OCI-LY1 (cell line): ENCODE results near the gene PIP4K2C.

ENCODE experiments used
- H2AFZ ChIP-seq: fragments of 200-600 bp; sonication (generic), shearing (Covaris generic); 2 replicates; pipeline ENCODE4 v1.6.0; 2014; ENCODE audit warnings: antibody characterized with exemption, mild to moderate bottlenecking, low read length
- H3F3A ChIP-seq: fragments of 200-600 bp; sonication (generic), shearing (Covaris generic); 2 replicates; pipeline ENCODE4 v1.6.0; 2014; ENCODE audit warnings: mild to moderate bottlenecking, antibody characterized with exemption, low read length, moderate library complexity; ENCODE audit not compliant: insufficient read depth
- H3K27ac ChIP-seq: fragments of 200-600 bp; sonication (generic); 2 replicates; pipeline ENCODE4 v1.5.1; 2014; ENCODE audit warnings: low read length, mixed run types, mild to moderate bottlenecking, low read depth; ENCODE audit not compliant: poor library complexity, severe bottlenecking
- H3K27me3 ChIP-seq: fragments of 200-600 bp; sonication (generic); 2 replicates; pipeline ENCODE4 v1.6.0; 2014; ENCODE audit warnings: antibody characterized with exemption, mild to moderate bottlenecking, low read length, moderate library complexity; ENCODE audit not compliant: insufficient read depth
- H3K36me3 ChIP-seq: fragments of 200-600 bp; sonication (generic); 2 replicates; pipeline ENCODE4 v1.6.1; 2014; ENCODE audit warnings: mild to moderate bottlenecking, antibody characterized with exemption, low read length, moderate library complexity, mixed read lengths; ENCODE audit not compliant: insufficient read depth
- H3K4me1 ChIP-seq: fragments of 200-600 bp; sonication (generic); 2 replicates; pipeline ENCODE4 v1.5.1; 2014; ENCODE audit warnings: mild to moderate bottlenecking, low read length, moderate library complexity; ENCODE audit not compliant: insufficient read depth, severe bottlenecking
- H3K4me2 ChIP-seq: fragments of 200-600 bp; sonication (generic), shearing (Covaris generic); 2 replicates; pipeline ENCODE4 v1.6.1; 2014; ENCODE audit warnings: low read length
- H3K4me3 ChIP-seq: fragments of 200-600 bp; sonication (generic); 2 replicates; pipeline ENCODE4 v1.5.1; 2014; ENCODE audit warnings: low read length, low read depth, mild to moderate bottlenecking, mixed read lengths; ENCODE audit not compliant: poor library complexity, severe bottlenecking
- H3K79me2 ChIP-seq: fragments of 200-600 bp; shearing (Covaris generic); 2 replicates; pipeline ENCODE4 v1.6.1; 2016; ENCODE audit warnings: mixed run types, low read length, mixed read lengths; ENCODE audit not compliant: insufficient read depth
- H3K9ac ChIP-seq: fragments of 200-600 bp; sonication (generic), shearing (Covaris generic); 2 replicates; pipeline ENCODE4 v1.6.1; 2014; ENCODE audit warnings: mild to moderate bottlenecking, low read length, mixed read lengths
- H3K9me2 ChIP-seq: fragments of 200-600 bp; sonication (generic), shearing (Covaris generic); 2 replicates; pipeline ENCODE4 v1.6.1; 2014; ENCODE audit warnings: low read depth, mild to moderate bottlenecking, low read length, mixed read lengths
- H3K9me3 ChIP-seq: fragments of 200-600 bp; shearing (Covaris generic); 2 replicates; pipeline ENCODE4 v1.6.1; 2014; ENCODE audit warnings: low read length, mixed read lengths
- H4K20me1 ChIP-seq: fragments of 200-600 bp; sonication (generic), shearing (Covaris generic); 2 replicates; pipeline ENCODE4 v1.6.0; 2016; ENCODE audit warnings: mild to moderate bottlenecking, low read length; ENCODE audit not compliant: insufficient read depth
- EZH2 ChIP-seq: fragments of 200-600 bp; sonication (generic), shearing (Covaris generic); IDR thresholded peaks from 2 replicates; pipeline ENCODE4 v1.8.0; 2017; ENCODE audit warnings: borderline replicate concordance, mixed run types, mild to moderate bottlenecking, antibody characterized with exemption, low read length, moderate library complexity, mixed read lengths
- TF ChIP-seq, protein P1 (sequence below): fragments of 200-600 bp; sonication (generic), shearing (Covaris generic); IDR thresholded peaks from 2 replicates; pipeline ENCODE4 v1.5.1; 2017; ENCODE audit warnings: mild to moderate bottlenecking, antibody characterized with exemption, low read length, moderate library complexity, mixed read lengths

The PIP4K2C gene

DNA sequence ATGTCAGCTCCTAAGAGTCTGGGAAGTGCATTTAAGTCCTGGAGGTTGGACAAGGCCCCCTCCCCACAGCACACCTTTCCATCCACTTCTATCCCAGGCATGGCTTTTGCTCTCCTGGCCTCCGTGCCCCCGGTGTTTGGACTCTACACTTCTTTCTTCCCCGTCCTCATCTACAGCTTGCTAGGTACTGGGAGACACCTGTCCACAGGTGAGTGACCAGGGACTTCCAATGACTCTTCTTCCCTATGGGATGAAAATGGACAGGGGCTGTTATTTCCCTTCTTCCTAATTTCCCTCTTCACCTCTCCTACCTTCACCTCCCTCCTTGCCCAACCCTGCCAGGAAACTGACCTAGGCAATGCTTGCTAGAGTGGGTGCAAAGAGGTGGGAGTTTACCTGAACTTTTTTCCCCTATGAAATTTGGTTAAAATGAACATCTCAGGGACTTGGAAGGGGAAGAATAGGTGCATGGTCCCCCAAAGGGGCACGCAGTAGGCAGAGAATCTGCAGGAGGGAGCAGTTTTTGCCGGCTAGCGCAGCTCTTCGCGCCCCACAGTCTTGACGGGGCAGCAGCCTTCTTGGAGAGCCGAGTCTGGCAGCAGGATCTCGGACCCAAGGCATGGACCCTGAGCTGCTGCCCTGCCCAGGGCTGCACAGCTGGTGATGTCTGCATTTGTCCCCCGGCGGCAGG is 29.4 kb downstream of the PIP4K2C start:
- H3F3A ChIP-seq = no peaks in the 10 kb centered on the region
- no peaks in the 10 kb centered on the region for H3K9me2 ChIP-seq
- no peak overlapping the region for H3K27ac ChIP-seq
- H3K9me3 ChIP-seq = no peaks in the 10 kb centered on the region
- H3K79me2 ChIP-seq = no peaks in the 10 kb centered on the region
- H3K4me3 ChIP-seq = no peak overlapping the region
- peaks cover 9% of the 10 kb centered on the region for H3K4me1 ChIP-seq
- no peak overlapping the region for H3K9ac ChIP-seq
- no peak for TF ChIP-seq EZH2
- TF ChIP-seq, protein P1, sequence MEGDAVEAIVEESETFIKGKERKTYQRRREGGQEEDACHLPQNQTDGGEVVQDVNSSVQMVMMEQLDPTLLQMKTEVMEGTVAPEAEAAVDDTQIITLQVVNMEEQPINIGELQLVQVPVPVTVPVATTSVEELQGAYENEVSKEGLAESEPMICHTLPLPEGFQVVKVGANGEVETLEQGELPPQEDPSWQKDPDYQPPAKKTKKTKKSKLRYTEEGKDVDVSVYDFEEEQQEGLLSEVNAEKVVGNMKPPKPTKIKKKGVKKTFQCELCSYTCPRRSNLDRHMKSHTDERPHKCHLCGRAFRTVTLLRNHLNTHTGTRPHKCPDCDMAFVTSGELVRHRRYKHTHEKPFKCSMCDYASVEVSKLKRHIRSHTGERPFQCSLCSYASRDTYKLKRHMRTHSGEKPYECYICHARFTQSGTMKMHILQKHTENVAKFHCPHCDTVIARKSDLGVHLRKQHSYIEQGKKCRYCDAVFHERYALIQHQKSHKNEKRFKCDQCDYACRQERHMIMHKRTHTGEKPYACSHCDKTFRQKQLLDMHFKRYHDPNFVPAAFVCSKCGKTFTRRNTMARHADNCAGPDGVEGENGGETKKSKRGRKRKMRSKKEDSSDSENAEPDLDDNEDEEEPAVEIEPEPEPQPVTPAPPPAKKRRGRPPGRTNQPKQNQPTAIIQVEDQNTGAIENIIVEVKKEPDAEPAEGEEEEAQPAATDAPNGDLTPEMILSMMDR = no peak
- no peak overlapping the region for H3K4me2 ChIP-seq
- H3K36me3 ChIP-seq = no peaks in the 10 kb centered on the region
- no peaks in the 10 kb centered on the region for H4K20me1 ChIP-seq
- peaks cover 6% of the 10 kb centered on the region for H3K27me3 ChIP-seq
- H2AFZ ChIP-seq = no peak overlapping the region

DNA sequence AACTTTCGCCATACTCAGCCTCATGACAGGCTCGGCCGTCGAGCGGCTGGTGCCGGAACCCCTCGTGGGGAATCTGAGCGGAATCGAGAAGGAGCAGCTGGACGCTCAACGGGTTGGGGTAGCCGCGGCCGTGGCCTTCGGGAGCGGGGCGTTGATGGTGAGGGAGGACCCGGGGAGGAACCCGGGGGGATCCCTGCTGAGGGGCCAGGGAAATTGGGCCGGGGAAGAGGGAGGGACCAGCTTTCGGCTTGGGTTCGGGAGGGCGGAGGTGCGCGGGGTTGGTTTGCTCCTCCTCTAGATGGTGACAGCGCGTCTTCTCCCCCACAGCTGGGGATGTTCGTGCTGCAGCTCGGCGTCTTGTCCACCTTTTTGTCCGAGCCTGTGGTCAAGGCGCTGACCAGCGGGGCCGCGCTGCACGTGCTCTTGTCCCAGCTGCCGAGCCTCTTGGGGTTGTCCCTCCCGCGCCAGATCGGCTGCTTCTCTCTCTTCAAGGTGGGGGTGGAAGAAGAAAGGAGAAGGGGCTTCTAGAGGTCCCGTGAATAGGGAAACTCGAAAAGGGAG is 30.0 kb downstream of the PIP4K2C start:
- no peaks in the 10 kb centered on the region for H3K9me3 ChIP-seq
- peaks cover 9% of the 10 kb centered on the region for H3K4me1 ChIP-seq
- no peaks in the 10 kb centered on the region for H3K79me2 ChIP-seq
- no peak for TF ChIP-seq EZH2
- TF ChIP-seq, protein P1 = no peak
- peak overlapping the region; percentile 58; the same call in 1 of the 2 replicates for H3K4me2 ChIP-seq
- no peak overlapping the region for H3K9ac ChIP-seq
- H3K27me3 ChIP-seq = peaks cover 6% of the 10 kb centered on the region
- no peak overlapping the region for H2AFZ ChIP-seq
- H3K27ac ChIP-seq = no peak overlapping the region
- H3K9me2 ChIP-seq = no peaks in the 10 kb centered on the region
- H3K4me3 ChIP-seq = peak overlapping the region; percentile 34
- no peaks in the 10 kb centered on the region for H4K20me1 ChIP-seq
- no peaks in the 10 kb centered on the region for H3K36me3 ChIP-seq
- H3F3A ChIP-seq = no peaks in the 10 kb centered on the region

DNA sequence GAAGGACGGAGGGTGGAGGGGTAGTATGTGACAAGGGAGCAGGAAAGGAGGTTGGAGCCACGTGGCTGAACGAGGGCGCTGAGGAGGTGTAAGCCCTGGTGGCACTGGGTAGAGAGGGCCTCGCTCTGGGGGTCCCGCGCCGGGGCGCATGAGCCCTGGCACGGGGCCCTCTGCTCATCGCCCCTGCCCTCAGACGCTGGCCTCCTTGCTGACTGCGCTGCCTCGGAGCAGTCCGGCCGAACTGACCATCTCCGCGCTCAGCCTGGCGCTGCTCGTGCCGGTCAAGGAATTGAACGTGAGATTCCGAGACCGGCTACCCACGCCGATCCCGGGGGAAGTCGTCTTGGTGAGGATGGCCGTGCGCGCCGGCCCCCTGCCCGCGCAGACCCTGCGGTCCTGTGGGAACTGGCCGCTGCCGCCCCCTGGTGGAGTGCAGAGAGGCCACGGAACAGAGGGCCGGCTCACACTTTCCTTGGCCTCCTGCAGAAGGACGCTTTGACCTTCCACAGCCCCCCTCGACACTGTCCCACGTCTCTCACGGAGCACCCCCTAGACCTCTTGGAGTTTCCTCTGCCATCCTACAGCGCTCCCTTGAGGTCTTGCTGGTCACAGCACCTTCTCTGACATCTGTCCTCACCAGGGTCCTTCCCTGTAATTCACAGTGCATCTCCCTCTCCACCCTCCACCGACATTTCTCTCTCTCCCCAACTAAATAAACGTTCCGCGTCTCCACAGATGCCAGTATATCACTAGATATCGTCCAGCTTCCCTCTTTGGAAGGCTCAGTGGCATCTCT is 30.7 kb downstream of the PIP4K2C start:
- Histone ChIP-seq H3K36me3 (no peaks in the 10 kb centered on the region), H3K4me3 (peak overlapping the region; percentile 34), H3K79me2 (no peaks in the 10 kb centered on the region), H3K9me2 (no peaks in the 10 kb centered on the region), H3K27me3 (peaks cover 6% of the 10 kb centered on the region), H3K9ac (no peak overlapping the region), H3K4me2 (peak overlapping the region; percentile 58; the same call in 1 of the 2 replicates), H3F3A (no peaks in the 10 kb centered on the region), H3K27ac (no peak overlapping the region), H2AFZ (no peak overlapping the region), H3K4me1 (peaks cover 9% of the 10 kb centered on the region), H3K9me3 (no peaks in the 10 kb centered on the region), H4K20me1 (no peaks in the 10 kb centered on the region)
- TF ChIP-seq, protein P1 = peak; percentile 77
- no peak for TF ChIP-seq EZH2
